CD14-positive monocyte (primary cell): ENCODE data around the gene GALNT1. TPM values are rescaled to one million over a fixed set of nuclear protein-coding genes. Genes with fewer than 3 reads are reported as not detected.

Experiments used
- DNase-seq, 3 donors: peaks; one replicate each; pipeline ENCODE4 v3.0.0-alpha.2; 2011 to 2022
- H2AFZ ChIP-seq: 2 replicates; pipeline ENCODE4 v1.6.0; 2012; ENCODE audit warnings: mild to moderate bottlenecking, low read depth, low read length, inconsistent platforms; ENCODE audit not compliant: insufficient read depth, poor library complexity, severe bottlenecking
- H3K27ac ChIP-seq, 2 donors: 1 replicate in 1 of 2; 2 replicates in 1 of 2; pipeline ENCODE4 v1.5.1; 2012 to 2013; ENCODE audit warnings: low read length in 2 of 2, control low read depth in 1 of 2, inconsistent platforms in 1 of 2, low read depth in 1 of 2, mild to moderate bottlenecking in 1 of 2
- H3K27me3 ChIP-seq, 2 donors: one replicate each; pipeline versions ENCODE4 v1.6.0 to v1.6.1; 2011 to 2013; ENCODE audit warnings: low read length in 2 of 2; ENCODE audit not compliant: control insufficient read depth in 2 of 2, insufficient read depth in 2 of 2
- H3K36me3 ChIP-seq, 2 donors: replicated peaks in 1 of 2; 1 replicate in 1 of 2; 2 replicates in 1 of 2; pipeline versions ENCODE4 v1.5.1 to v1.6.1; 2012 to 2013; ENCODE audit warnings: low read length in 2 of 2, control low read depth in 1 of 2, inconsistent platforms in 1 of 2, mild to moderate bottlenecking in 1 of 2; ENCODE audit not compliant: insufficient read depth in 2 of 2, control insufficient read depth in 1 of 2
- H3K4me1 ChIP-seq, 2 donors: 1 replicate in 1 of 2; 2 replicates in 1 of 2; pipeline versions ENCODE4 v1.5.1 to v1.6.1; 2012 to 2013; ENCODE audit warnings: low read length in 2 of 2, control low read depth in 1 of 2, inconsistent platforms in 1 of 2, mild to moderate bottlenecking in 1 of 2, moderate library complexity in 1 of 2; ENCODE audit not compliant: insufficient read depth in 2 of 2, control insufficient read depth in 1 of 2
- H3K4me2 ChIP-seq: replicated peaks from 2 replicates; pipeline ENCODE3; 2012; ENCODE audit warnings: low read length, moderate library complexity, mild to moderate bottlenecking; ENCODE audit not compliant: poor library complexity, severe bottlenecking; ENCODE audit errors: extremely low read depth
- H3K4me3 ChIP-seq, 3 experiments: fragments of 200-600 bp in 1 of 3; sonication (generic) in 1 of 3; replicated peaks in 1 of 3; 1 replicate in 2 of 3; 2 replicates in 1 of 3; pipeline ENCODE4 v1.5.1; 2011 to 2013; ENCODE audit warnings: low read length in 3 of 3, mild to moderate bottlenecking in 3 of 3, control low read depth in 2 of 3, low read depth in 2 of 3, inconsistent platforms in 1 of 3, moderate library complexity in 1 of 3
- H3K79me2 ChIP-seq: 2 replicates; pipeline ENCODE4 v1.6.0; 2012; ENCODE audit warnings: mild to moderate bottlenecking, control low read depth, inconsistent platforms, low read length, moderate library complexity; ENCODE audit not compliant: insufficient read depth
- H3K9ac ChIP-seq: 2 replicates; pipeline ENCODE4 v1.6.0; 2017; ENCODE audit warnings: low read length, mild to moderate bottlenecking; ENCODE audit not compliant: insufficient read depth, poor library complexity, severe bottlenecking
- H3K9me3 ChIP-seq, 2 donors: replicated peaks in 1 of 2; 1 replicate in 1 of 2; 2 replicates in 1 of 2; pipeline versions ENCODE4 v1.5.1 to v1.6.1; 2012 to 2013; ENCODE audit warnings: low read length in 2 of 2, control low read depth in 1 of 2; ENCODE audit not compliant: control insufficient read depth in 1 of 2, insufficient read depth in 1 of 2
- H4K20me1 ChIP-seq: 2 replicates; pipeline ENCODE4 v1.6.0; 2012; ENCODE audit warnings: mild to moderate bottlenecking, low read length, control low read depth, moderate library complexity; ENCODE audit not compliant: insufficient read depth
- H3K27ac Mint-ChIP-seq, 7 donors: one replicate each; pipeline ENCODE4 v1.8.0; 2020; ENCODE audit warnings: mild to moderate bottlenecking in 7 of 7, mixed read lengths in 7 of 7, moderate library complexity in 6 of 7, inconsistent platforms in 2 of 7
- H3K27me3 Mint-ChIP-seq, 3 donors: one replicate each; pipeline ENCODE4 v1.8.0; 2021 to 2022; ENCODE audit warnings: low read depth in 3 of 3, mild to moderate bottlenecking in 3 of 3, mixed read lengths in 3 of 3, moderate library complexity in 3 of 3, inconsistent platforms in 1 of 3
- H3K36me3 Mint-ChIP-seq, 2 donors: one replicate each; pipeline ENCODE4 v1.8.0; 2020; ENCODE audit warnings: mixed read lengths in 2 of 2, inconsistent platforms in 1 of 2, mild to moderate bottlenecking in 1 of 2
- H3K4me1 Mint-ChIP-seq: one replicate; pipeline ENCODE4 v1.8.0; 2020; ENCODE audit warnings: mild to moderate bottlenecking, mixed read lengths
- H3K4me3 Mint-ChIP-seq, 2 donors: one replicate each; pipeline ENCODE4 v1.8.0; 2020; ENCODE audit warnings: mild to moderate bottlenecking in 2 of 2, mixed read lengths in 2 of 2, moderate library complexity in 1 of 2
- H3K9me3 Mint-ChIP-seq, 7 donors: one replicate each; pipeline ENCODE4 v1.8.0; 2020 to 2022; ENCODE audit warnings: mixed read lengths in 7 of 7, mild to moderate bottlenecking in 6 of 7, moderate library complexity in 6 of 7, inconsistent platforms in 2 of 7
- WGBS: methylation state at CpG from one replicate; pipeline ENCODE4 v1.1.5; 2013; ENCODE audit warnings: missing lambda C conversion rate; ENCODE audit not compliant: insufficient coverage; 5-methylcytosine and 5-hydroxymethylcytosine counted together
- intact Hi-C, 2 donors: fragments of 100-400 bp; cut with micrococcal nuclease; formaldehyde crosslinking; loops; one replicate each; pipeline versions ENCODE4 v1.15.0 to v1.15.1; 2023
- polyA plus RNA-seq, 3 donors: library from polyadenylated mRNA; depleted of rRNA in 1 of 3; unstranded in 2 of 3; stranded (reverse) in 1 of 3; fragments of 300-500 nt in 2 of 3; fragments of >200 nt in 1 of 3; fragmentation: Illumina TruSeq in 2 of 3; gene quantifications; 1 replicate in 2 of 3; 2 replicates in 1 of 3; pipeline ENCODE4 v1.2.3, GENCODE V29; 2012 to 2021
- TF ChIP-seq, protein P1 (sequence below): fragments of 200-600 bp; IDR thresholded peaks from one replicate; pipeline ENCODE4 v1.8.0; 2022; ENCODE audit warnings: antibody characterized with exemption, mild to moderate bottlenecking

Gene GALNT1
- polyA plus RNA-seq, 3 donors: 16.8 to 58.5 (median 22.9) TPM

DNA sequence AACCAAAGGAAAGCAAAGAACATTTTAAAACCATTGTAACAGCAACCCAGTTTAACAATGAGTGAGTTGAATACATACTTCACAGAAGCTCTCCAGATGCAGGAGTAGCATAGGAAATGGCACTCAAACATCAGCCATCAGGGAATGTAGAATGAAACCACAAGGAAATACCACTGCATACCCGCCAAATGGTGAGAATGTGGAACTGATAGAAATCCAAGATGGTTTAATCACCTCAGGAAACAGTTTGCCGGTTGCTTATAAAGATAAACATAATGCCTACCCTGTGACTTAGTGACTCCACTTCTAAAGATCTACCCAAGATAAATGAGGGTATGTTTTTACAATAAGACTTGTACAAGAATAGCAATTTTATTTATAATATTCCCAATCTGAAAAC lies 132.0 kb downstream of the GALNT1 start:
- Mint-ChIP-seq H3K4me1 (peaks cover 9% of the 10 kb centered on the region), H3K27ac (no peak overlapping the region), H3K4me3 (no peak overlapping the region), H3K27me3 (no peaks in the 10 kb centered on the region), H3K36me3 (peaks cover 34 to 38% of the 10 kb centered on the region in 2 donors), H3K9me3 (peaks cover 0 to 9% (median 3%) of the 10 kb centered on the region in 7 donors)
- no peak for DNase-seq
- peaks cover 0 to 8% of the 10 kb centered on the region in 2 donors for H3K4me1 ChIP-seq
- no peak overlapping the region for H3K4me2 ChIP-seq
- no peaks in the 10 kb centered on the region for H4K20me1 ChIP-seq
- no peak overlapping the region for H3K4me3 ChIP-seq
- no peaks in the 10 kb centered on the region for H3K9me3 ChIP-seq
- H3K27me3 ChIP-seq: no peaks in the 10 kb centered on the region
- TF ChIP-seq, protein P1, sequence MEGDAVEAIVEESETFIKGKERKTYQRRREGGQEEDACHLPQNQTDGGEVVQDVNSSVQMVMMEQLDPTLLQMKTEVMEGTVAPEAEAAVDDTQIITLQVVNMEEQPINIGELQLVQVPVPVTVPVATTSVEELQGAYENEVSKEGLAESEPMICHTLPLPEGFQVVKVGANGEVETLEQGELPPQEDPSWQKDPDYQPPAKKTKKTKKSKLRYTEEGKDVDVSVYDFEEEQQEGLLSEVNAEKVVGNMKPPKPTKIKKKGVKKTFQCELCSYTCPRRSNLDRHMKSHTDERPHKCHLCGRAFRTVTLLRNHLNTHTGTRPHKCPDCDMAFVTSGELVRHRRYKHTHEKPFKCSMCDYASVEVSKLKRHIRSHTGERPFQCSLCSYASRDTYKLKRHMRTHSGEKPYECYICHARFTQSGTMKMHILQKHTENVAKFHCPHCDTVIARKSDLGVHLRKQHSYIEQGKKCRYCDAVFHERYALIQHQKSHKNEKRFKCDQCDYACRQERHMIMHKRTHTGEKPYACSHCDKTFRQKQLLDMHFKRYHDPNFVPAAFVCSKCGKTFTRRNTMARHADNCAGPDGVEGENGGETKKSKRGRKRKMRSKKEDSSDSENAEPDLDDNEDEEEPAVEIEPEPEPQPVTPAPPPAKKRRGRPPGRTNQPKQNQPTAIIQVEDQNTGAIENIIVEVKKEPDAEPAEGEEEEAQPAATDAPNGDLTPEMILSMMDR: no peak
- intact Hi-C loops: no loop called here
- no CpG with 5 or more reads among the region's 2 CpGs for WGBS
- H2AFZ ChIP-seq: no peak overlapping the region
- peaks cover 10 to 45% of the 10 kb centered on the region in 2 donors for H3K36me3 ChIP-seq
- no peaks in the 10 kb centered on the region for H3K79me2 ChIP-seq
- no peak overlapping the region for H3K9ac ChIP-seq
- no peak overlapping the region for H3K27ac ChIP-seq

DNA sequence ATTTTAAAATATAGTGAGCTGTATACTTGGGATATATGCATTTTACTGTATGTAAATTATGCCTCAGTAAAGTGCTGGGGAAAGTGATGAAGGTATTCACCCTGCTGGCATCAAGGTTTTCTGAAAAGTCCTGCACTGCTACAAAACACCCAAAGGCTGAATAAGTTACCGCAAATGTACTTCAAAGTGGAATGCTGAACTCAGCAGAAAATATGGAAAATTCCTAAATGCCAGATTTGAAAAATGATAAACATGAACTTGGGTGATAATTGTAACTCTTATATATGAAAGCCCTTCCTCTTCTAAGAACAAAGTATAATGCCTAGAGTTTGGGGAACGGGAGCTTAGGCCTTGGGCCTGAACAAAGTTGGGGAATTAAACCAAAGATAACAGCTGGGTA lies 133.0 kb downstream of the GALNT1 start:
- Mint-ChIP-seq H3K9me3 (peaks cover 0 to 15% (median 7%) of the 10 kb centered on the region in 7 donors), H3K4me1 (peaks cover 2% of the 10 kb centered on the region), H3K4me3 (no peak overlapping the region), H3K27ac (no peak overlapping the region), H3K36me3 (peaks cover 30 to 34% of the 10 kb centered on the region in 2 donors), H3K27me3 (no peaks in the 10 kb centered on the region)
- TF ChIP-seq, protein P1: no peak
- Histone ChIP-seq H4K20me1 (no peaks in the 10 kb centered on the region), H3K9me3 (no peaks in the 10 kb centered on the region), H3K4me3 (no peak overlapping the region), H3K36me3 (peaks cover 8 to 40% of the 10 kb centered on the region in 2 donors), H3K79me2 (no peaks in the 10 kb centered on the region), H2AFZ (no peak overlapping the region), H3K9ac (no peak overlapping the region), H3K27me3 (no peaks in the 10 kb centered on the region), H3K4me2 (no peak overlapping the region), H3K27ac (no peak overlapping the region), H3K4me1 (no peaks in the 10 kb centered on the region)
- intact Hi-C loops: no loop called here
- DNase-seq: no peak
- WGBS: 100% methylated on average over 1 of the region's 2 CpGs
